HepG2 (cell line): Measurements from ENCODE around the gene NCBP1.

ENCODE experiments used
- NCOA2 ChIP-seq: sonication (generic); formaldehyde crosslinking; IDR thresholded peaks from 2 replicates; pipeline ENCODE4 v1.8.0; 2022; ENCODE audit warnings: inconsistent platforms
- NR2F1 ChIP-seq, 2 experiments: fragments of 450-650 bp in 1 of 2; formaldehyde crosslinking in 1 of 2; IDR thresholded peaks; 2 replicates each; pipeline versions ENCODE4 v1.5.0 to v1.6.1; 2016 to 2020; ENCODE audit warnings: mild to moderate bottlenecking in 1 of 2, missing compliant biosample characterization in 1 of 2, missing genetic modification reagents in 1 of 2, moderate library complexity in 1 of 2
- ZNF496 ChIP-seq: sonication (generic); formaldehyde crosslinking; IDR thresholded peaks from 2 replicates; pipeline ENCODE4 v1.8.1; 2023; ENCODE audit warnings: mild to moderate bottlenecking, moderate library complexity, missing genetic modification reagents; ENCODE audit not compliant: insufficient replicate concordance
- TF ChIP-seq, protein P1 (sequence below): sonication (generic); formaldehyde crosslinking; IDR thresholded peaks from one replicate; pipeline ENCODE4 v1.5.1; 2020; ENCODE audit warnings: mild to moderate bottlenecking, missing genetic modification reagents; ENCODE audit errors: not compliant biosample characterization

DNA sequence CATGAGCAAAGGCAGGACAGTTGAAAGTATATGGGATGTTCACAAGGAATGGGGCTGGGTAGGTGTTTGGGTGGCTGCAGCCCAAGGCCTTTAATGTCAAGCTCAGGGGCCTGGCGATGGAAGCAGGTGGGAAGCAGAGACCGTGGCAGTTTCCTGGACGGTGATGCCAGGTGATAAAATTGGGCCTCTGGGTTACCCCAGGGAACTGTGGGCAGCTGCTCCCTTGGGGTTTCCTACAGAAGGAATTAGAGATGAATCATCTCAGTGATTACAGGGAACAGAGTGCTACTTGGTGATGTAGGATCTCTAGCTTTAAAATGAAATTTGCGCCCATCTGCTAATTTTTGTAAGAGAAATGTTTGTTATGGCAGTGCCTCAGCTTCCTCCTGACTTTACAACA is 39.7 kb upstream of the NCBP1 start:
- TF ChIP-seq NR2F1 (CRISPR knock-in tag; IDR thresholded peaks at IDR 0.05) (no peak), ZNF496 (CRISPR knock-in tag) (no peak), NCOA2 (CRISPR knock-in tag) (no peak)
- TF ChIP-seq, protein P1, sequence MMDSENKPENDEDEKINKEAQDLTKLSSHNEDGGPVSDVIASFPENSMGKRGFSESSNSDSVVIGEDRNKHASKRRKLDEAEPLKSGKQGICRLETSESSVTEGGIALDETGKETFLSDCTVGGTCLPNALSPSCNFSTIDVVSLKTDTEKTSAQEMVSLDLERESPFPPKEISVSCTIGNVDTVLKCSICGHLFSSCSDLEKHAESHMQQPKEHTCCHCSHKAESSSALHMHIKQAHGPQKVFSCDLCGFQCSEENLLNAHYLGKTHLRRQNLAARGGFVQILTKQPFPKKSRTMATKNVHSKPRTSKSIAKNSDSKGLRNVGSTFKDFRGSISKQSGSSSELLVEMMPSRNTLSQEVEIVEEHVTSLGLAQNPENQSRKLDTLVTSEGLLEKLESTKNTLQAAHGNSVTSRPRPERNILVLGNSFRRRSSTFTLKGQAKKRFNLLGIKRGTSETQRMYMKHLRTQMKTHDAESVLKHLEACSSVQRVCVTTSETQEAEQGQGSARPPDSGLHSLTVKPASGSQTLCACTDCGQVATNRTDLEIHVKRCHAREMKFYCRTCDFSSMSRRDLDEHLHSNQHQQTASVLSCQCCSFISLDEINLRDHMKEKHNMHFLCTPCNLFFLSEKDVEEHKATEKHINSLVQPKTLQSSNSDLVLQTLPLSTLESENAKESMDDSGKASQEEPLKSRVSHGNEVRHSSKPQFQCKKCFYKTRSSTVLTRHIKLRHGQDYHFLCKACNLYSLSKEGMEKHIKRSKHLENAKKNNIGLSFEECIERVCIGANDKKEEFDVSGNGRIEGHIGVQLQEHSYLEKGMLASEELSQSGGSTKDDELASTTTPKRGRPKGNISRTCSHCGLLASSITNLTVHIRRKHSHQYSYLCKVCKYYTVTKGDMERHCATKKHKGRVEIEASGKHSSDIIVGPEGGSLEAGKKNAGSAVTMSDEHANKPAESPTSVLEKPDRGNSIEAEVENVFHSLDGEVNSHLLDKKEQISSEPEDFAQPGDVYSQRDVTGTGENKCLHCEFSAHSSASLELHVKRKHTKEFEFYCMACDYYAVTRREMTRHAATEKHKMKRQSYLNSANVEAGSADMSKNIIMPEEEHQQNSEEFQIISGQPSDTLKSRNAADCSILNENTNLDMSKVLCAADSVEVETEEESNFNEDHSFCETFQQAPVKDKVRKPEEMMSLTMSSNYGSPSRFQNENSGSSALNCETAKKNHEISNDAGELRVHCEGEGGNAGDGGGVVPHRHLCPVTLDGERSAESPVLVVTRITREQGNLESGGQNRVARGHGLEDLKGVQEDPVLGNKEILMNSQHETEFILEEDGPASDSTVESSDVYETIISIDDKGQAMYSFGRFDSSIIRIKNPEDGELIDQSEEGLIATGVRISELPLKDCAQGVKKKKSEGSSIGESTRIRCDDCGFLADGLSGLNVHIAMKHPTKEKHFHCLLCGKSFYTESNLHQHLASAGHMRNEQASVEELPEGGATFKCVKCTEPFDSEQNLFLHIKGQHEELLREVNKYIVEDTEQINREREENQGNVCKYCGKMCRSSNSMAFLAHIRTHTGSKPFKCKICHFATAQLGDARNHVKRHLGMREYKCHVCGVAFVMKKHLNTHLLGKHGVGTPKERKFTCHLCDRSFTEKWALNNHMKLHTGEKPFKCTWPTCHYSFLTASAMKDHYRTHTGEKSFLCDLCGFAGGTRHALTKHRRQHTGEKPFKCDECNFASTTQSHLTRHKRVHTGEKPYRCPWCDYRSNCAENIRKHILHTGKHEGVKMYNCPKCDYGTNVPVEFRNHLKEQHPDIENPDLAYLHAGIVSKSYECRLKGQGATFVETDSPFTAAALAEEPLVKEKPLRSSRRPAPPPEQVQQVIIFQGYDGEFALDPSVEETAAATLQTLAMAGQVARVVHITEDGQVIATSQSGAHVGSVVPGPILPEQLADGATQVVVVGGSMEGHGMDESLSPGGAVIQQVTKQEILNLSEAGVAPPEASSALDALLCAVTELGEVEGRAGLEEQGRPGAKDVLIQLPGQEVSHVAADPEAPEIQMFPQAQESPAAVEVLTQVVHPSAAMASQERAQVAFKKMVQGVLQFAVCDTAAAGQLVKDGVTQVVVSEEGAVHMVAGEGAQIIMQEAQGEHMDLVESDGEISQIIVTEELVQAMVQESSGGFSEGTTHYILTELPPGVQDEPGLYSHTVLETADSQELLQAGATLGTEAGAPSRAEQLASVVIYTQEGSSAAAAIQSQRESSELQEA = no peak
